ENCODE data around the gene HSPBP1.
A peak's percentile ranks its signal among the peaks of the same experiment; 100 is the strongest.

HSPBP1 gene

DNA sequence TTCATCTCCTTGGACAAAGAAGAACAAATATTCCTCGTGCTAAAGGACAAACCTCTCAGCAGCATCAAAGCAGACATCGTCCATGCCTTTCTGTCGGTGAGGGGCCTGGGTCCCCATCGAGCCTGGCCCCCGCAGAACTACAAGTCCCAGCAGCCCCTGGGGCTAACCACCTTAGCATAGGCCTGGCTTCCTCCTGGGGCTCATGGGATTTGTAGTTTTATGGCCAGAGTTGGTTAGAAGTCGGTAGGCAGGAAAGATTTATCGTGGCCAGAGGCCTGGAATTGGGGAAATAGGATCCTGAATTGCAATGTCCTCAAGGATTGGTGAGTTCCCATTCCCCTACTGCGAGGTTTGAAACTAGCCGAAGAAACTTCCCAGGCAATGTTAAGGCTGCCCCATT, 25.6 kb upstream of the HSPBP1 start:
- in situ Hi-C loops (cut with HindIII; ENCODE audit: low sequenced_read_pairs): no loop called here
- no peak for DNase-seq (ENCODE audit: low read depth, low spot score)
- TF ChIP-seq, protein P1, sequence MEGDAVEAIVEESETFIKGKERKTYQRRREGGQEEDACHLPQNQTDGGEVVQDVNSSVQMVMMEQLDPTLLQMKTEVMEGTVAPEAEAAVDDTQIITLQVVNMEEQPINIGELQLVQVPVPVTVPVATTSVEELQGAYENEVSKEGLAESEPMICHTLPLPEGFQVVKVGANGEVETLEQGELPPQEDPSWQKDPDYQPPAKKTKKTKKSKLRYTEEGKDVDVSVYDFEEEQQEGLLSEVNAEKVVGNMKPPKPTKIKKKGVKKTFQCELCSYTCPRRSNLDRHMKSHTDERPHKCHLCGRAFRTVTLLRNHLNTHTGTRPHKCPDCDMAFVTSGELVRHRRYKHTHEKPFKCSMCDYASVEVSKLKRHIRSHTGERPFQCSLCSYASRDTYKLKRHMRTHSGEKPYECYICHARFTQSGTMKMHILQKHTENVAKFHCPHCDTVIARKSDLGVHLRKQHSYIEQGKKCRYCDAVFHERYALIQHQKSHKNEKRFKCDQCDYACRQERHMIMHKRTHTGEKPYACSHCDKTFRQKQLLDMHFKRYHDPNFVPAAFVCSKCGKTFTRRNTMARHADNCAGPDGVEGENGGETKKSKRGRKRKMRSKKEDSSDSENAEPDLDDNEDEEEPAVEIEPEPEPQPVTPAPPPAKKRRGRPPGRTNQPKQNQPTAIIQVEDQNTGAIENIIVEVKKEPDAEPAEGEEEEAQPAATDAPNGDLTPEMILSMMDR (IDR thresholded peaks at IDR 0.05; ENCODE audit: low read depth, low read length): no peak
- no peak overlapping the region for H3K4me3 ChIP-seq (ENCODE audit: low read depth, low read length)

DNA sequence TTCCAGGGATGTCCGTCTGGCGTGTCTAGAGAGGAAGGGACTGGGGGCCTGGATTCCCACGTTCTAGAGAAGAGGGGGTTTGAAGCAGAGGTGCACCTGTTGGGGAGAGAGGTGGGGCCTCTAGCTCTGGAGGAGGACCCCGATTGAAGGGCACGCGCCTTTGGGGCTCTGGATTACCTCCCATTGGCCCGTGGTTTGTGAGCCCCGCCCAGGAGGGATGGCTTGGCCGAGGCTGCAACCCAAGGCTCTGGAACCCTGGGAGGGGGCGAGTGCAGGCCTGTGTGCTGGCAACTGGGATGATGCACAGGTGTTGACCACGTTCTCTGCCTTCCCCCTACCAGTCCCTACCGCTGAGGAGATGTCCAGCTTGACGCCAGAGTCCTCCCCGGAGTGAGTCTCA, 25.1 kb upstream of the HSPBP1 start:
- in situ Hi-C loops (cut with HindIII; ENCODE audit: low sequenced_read_pairs): no loop called here
- H3K4me3 ChIP-seq (ENCODE audit: low read depth, low read length): no peak overlapping the region
- TF ChIP-seq, protein P1 (IDR thresholded peaks at IDR 0.05; ENCODE audit: low read depth, low read length): no peak
- no peak for DNase-seq (ENCODE audit: low read depth, low spot score)

DNA sequence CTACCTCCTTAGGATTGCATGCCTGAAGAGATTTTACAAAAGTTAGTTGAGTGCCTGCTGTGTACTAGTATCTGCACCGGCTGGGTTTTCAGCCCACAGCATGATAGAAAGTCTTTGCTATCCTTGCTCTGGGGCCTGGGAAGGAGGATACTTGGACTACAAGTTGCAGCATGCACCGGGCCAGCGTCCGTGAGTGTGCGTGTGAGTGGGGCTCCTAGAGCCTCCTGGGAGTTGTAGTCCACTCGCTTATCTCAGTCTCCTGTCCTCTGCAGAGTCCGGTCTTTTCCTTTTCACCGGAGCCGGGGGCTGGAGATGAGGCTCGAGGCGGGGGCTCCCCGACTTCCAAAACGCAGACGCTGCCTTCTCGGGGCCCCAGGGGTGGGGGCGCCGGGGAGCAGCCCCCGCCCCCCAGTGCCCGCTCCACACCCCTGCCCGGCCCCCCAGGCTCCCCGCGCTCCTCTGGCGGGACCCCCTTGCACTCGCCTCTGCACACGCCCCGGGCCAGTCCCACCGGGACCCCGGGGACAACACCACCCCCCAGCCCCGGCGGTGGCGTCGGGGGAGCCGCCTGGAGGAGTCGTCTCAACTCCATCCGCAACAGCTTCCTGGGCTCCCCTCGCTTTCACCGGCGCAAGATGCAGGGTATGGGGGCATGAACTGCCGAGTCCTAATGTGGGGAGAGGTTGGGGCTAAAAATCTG, 24.5 kb upstream of the HSPBP1 start:
- TF ChIP-seq, protein P1 (IDR thresholded peaks at IDR 0.05; ENCODE audit: low read depth, low read length): no peak

DNA sequence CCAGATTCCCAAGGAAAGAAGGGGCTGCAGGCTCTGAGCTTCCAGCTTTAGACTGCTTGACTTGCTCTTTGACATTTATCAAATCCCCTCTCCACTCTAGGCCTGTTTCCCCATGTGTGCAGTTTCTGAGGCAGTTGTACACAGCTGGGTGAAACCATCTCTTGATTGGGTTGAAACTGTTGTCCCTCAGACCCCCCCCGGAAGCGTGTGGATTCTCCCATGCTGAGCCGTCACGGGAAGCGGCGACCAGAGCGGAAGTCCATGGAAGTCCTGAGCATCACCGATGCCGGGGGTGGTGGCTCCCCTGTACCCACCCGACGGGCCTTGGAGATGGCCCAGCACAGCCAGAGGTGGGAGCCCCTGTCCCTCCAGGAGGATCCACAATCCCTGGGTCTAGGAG, 23.6 kb upstream of the HSPBP1 start:
- in situ Hi-C loops (cut with HindIII; ENCODE audit: low sequenced_read_pairs): no loop called here
- no peak for DNase-seq (ENCODE audit: low read depth, low spot score)
- H3K4me3 ChIP-seq (ENCODE audit: low read depth, low read length): no peak overlapping the region
- TF ChIP-seq, protein P1 (IDR thresholded peaks at IDR 0.05; ENCODE audit: low read depth, low read length): no peak

More for the DNA sequence above, 24.5 kb upstream of the HSPBP1 start:
- H3K4me3 ChIP-seq (ENCODE audit: low read depth, low read length): no peak overlapping the region
- in situ Hi-C loops (cut with HindIII; ENCODE audit: low sequenced_read_pairs): no loop called here
- DNase-seq (ENCODE audit: low read depth, low spot score): peak; percentile 27

DNA sequence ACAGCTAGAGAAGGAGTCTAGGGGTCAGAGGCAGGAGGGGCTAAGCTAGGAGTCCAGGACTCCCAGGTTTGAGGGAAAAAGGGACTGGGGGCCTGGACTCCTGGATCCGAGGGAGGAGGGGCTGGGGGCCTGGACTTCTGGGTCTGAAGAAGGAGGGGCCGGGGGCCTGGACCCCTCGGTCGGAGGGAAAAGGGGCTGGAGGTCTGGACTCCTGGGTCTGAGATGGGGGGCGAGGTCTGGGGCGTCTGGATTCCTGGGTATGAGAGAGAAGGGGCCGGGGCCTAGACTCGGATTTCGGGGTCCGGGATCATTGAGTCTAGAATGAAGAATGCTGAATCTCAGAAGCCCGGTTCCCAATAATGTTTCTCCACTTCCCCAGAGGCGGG, 22.4 kb upstream of the HSPBP1 start:
- TF ChIP-seq, protein P1 (IDR thresholded peaks at IDR 0.05; ENCODE audit: low read depth, low read length): no peak
- DNase-seq (ENCODE audit: low read depth, low spot score): no peak
- in situ Hi-C loops (cut with HindIII; ENCODE audit: low sequenced_read_pairs): no loop called here
- peak overlapping the region; percentile 37 for H3K4me3 ChIP-seq (ENCODE audit: low read depth, low read length)

DNA sequence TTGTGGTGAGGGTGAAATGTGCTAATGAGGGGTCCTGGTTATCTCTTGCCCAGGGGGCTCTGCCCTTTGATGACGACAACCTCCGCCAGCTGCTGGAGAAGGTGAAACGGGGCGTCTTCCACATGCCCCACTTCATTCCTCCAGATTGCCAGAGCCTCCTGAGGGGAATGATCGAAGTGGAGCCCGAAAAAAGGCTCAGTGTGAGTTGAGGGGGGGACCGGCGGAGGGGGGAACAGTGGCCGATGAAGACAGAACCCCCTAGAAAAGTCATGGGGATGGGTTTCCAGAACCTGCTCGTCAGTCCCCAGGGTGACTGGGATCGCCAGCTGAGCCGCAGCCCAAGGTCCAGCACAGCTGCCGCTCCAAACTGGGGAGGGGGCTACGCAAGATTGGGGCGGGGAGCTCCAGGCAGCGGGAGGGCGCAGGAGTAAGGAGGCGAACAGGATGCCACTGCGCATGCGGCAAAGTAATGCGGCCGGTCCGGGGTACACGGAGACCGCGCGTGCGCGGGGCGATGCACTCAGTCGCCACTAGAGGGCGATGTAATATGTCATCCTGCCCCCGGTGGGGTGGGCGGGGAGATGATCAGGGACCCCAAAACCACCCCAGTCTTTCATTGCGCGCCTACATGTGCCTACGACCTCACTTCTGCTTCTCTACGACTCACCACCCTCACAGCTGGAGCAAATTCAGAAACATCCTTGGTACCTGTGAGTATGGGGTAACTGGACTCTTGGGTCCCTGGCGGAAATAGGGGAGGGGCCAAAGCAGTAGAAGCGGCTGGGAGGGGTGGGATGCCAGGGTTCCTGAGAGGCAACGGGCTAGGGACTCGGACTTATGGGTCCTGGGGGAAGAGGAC, 21.8 kb upstream of the HSPBP1 start:
- H3K4me3 ChIP-seq (ENCODE audit: low read depth, low read length): peak overlapping the region; percentile 37
- in situ Hi-C loops (cut with HindIII; ENCODE audit: low sequenced_read_pairs): no loop called here
- DNase-seq (ENCODE audit: low read depth, low spot score): peak; percentile 62
- TF ChIP-seq, protein P1 (IDR thresholded peaks at IDR 0.05; ENCODE audit: low read depth, low read length): peak; percentile 87
